HepG2 (cell line): ENCODE measurements around the gene PRR27. TPM values are rescaled to one million over a fixed set of nuclear protein-coding genes. Genes with fewer than 3 reads are reported as not detected.

ENCODE experiments used
- ATAC-seq: fragments of 200-7000 bp; cut with Tn5 transposase; 3 replicates; pipeline ENCODE4 v1.9.1; 2020; ENCODE audit warnings: mild to moderate bottlenecking, moderate library complexity
- BruUV-seq: library from RNA; stranded (reverse); fragments of 400-500 nt; replicated peaks from 2 replicates; lab custom pipeline; 2021; lab: Mats Ljungman, UMichigan
- CTCF ChIA-PET: fragments of 300-600 bp; formaldehyde crosslinking; extraction: SDS; loops from one replicate; lab custom pipeline; 2021; ENCODE audit warnings: low total read pairs, inconsistent platforms, low intra/inter-chr PET ratio; lab: Yijun Ruan, JAX
- POLR2A ChIA-PET: fragments of 350-600 bp; sonication (Branson Sonifier 250); formaldehyde crosslinking; loops from one replicate; lab custom pipeline; 2020; ENCODE audit warnings: antibody characterized with exemption, inconsistent platforms; lab: Yijun Ruan, JAX
- DNase-seq: peaks from one replicate; pipeline ENCODE4 v3.0.0-alpha.2; 2015; ENCODE audit warnings: low spot score
- FAIRE-seq: peaks from 3 replicates; lab custom pipeline; 2011; peaks lifted over from hg19 to GRCh38; lab: Jason Lieb, UNC
- H2AFZ ChIP-seq: one replicate; pipeline ENCODE4 v1.6.1; 2011; ENCODE audit warnings: low read length, inconsistent platforms
- H3K27ac ChIP-seq: fragments of 300-600 bp; 3 replicates; pipeline ENCODE4 v1.8.0; 2011; ENCODE audit warnings: mixed run types, mild to moderate bottlenecking, mixed read lengths, low read length, inconsistent platforms; ENCODE audit not compliant: insufficient read depth; ENCODE audit errors: extremely low read length
- H3K27me3 ChIP-seq, 2 experiments: fragments of 200-600 bp in 1 of 2; 2 replicates in 1 of 2; 3 replicates in 1 of 2; pipeline versions ENCODE4 v1.6.0 to v1.8.0; 2011; ENCODE audit warnings: low read length in 2 of 2, mild to moderate bottlenecking in 2 of 2, moderate library complexity in 2 of 2, inconsistent platforms in 1 of 2; ENCODE audit not compliant: insufficient read depth in 2 of 2, control insufficient read depth in 1 of 2
- H3K36me3 ChIP-seq, 2 experiments: fragments of 200-600 bp in 1 of 2; replicated peaks in 1 of 2; 2 replicates in 1 of 2; 3 replicates in 1 of 2; pipeline versions ENCODE4 v1.5.1 to v1.8.0; 2011; ENCODE audit warnings: low read length in 2 of 2, inconsistent platforms in 1 of 2; ENCODE audit not compliant: insufficient read depth in 2 of 2, control insufficient read depth in 1 of 2
- H3K4me1 ChIP-seq: 2 replicates; pipeline ENCODE4 v1.5.1; 2012; ENCODE audit warnings: low read length, inconsistent platforms; ENCODE audit not compliant: insufficient read depth
- H3K4me2 ChIP-seq: 2 replicates; pipeline ENCODE4 v1.6.0; 2011; ENCODE audit warnings: low read depth, low read length, inconsistent platforms
- H3K4me3 ChIP-seq, 3 experiments: fragments of 200-600 bp in 1 of 3; sonication (generic), shearing (Covaris generic) in 1 of 3; replicated peaks in 1 of 3; 2 replicates each; pipeline ENCODE4 v1.5.1; 2011 to 2016; ENCODE audit warnings: low read length in 3 of 3, inconsistent platforms in 2 of 3, low read depth in 2 of 3, mild to moderate bottlenecking in 2 of 3, control low read depth in 1 of 3, mixed read lengths in 1 of 3; ENCODE audit not compliant: insufficient read depth in 1 of 3
- H3K79me2 ChIP-seq: one replicate; pipeline ENCODE4 v1.6.1; 2011; ENCODE audit warnings: low read length, inconsistent platforms; ENCODE audit not compliant: insufficient read depth
- H3K9ac ChIP-seq: 2 replicates; pipeline ENCODE4 v1.6.0; 2011; ENCODE audit warnings: mild to moderate bottlenecking, low read depth, low read length, inconsistent platforms; ENCODE audit not compliant: insufficient read depth
- H3K9me3 ChIP-seq: 2 replicates; pipeline ENCODE4 v1.5.1; 2012; ENCODE audit warnings: mild to moderate bottlenecking, low read length
- H4K20me1 ChIP-seq: 2 replicates; pipeline ENCODE4 v1.6.0; 2011; ENCODE audit warnings: inconsistent platforms, mild to moderate bottlenecking, low read length, moderate library complexity; ENCODE audit not compliant: insufficient read depth
- KAT7 ChIP-seq: IDR thresholded peaks from 2 replicates; pipeline ENCODE4 v1.6.1; 2018; ENCODE audit warnings: borderline replicate concordance, missing compliant biosample characterization
- KLF12 ChIP-seq: sonication (generic); formaldehyde crosslinking; IDR thresholded peaks from 2 replicates; pipeline ENCODE4 v1.4.0; 2020; ENCODE audit warnings: missing genetic modification reagents, borderline replicate concordance
- MAFK ChIP-seq, 2 experiments: IDR thresholded peaks in 1 of 2; conservative IDR thresholded peaks in 1 of 2; 2 replicates each; pipeline ENCODE4 v1.6.1; 2011; ENCODE audit warnings: improper control_type of control experiment in 2 of 2, low read length in 2 of 2
- PPARG ChIP-seq: conservative IDR thresholded peaks from 2 replicates; pipeline ENCODE4 v1.6.1; 2016; ENCODE audit warnings: missing biosample characterization, missing genetic modification reagents
- ZNF382 ChIP-seq: sonication (generic); formaldehyde crosslinking; IDR thresholded peaks from 2 replicates; pipeline ENCODE4 v1.5.0; 2020; ENCODE audit warnings: missing genetic modification reagents, mild to moderate bottlenecking, borderline replicate concordance
- ZNF580 ChIP-seq: IDR thresholded peaks from 2 replicates; pipeline ENCODE4 v1.6.1; 2016; ENCODE audit warnings: low read depth, borderline replicate concordance
- ZNF652 ChIP-seq: IDR thresholded peaks from 2 replicates; pipeline ENCODE4 v1.6.1; 2016; ENCODE audit warnings: low read depth, borderline replicate concordance
- ZNF674 ChIP-seq: sonication (generic); formaldehyde crosslinking; IDR thresholded peaks from 2 replicates; pipeline ENCODE4 v1.5.0; 2020; ENCODE audit warnings: low read depth, mild to moderate bottlenecking, missing genetic modification reagents
- ZNF720 ChIP-seq: sonication (generic); formaldehyde crosslinking; IDR thresholded peaks from 2 replicates; pipeline ENCODE4 v1.4.0; 2020; ENCODE audit warnings: missing genetic modification reagents
- ZNF788 ChIP-seq: sonication (generic); formaldehyde crosslinking; IDR thresholded peaks from 2 replicates; pipeline ENCODE4 v1.5.0; 2020; ENCODE audit warnings: mild to moderate bottlenecking, missing genetic modification reagents, borderline replicate concordance
- WGBS: methylation state at CpG from one replicate; pipeline ENCODE4 v1.1.6; 2017; ENCODE audit warnings: low lambda C conversion rate; 5-methylcytosine and 5-hydroxymethylcytosine counted together
- in situ Hi-C: cut with HindIII; loops from 2 replicates; pipeline ENCODE4 v1.10.0; 2017; ENCODE audit warnings: low pct_unique_long_range_greater_than_20kb; ENCODE audit not compliant: extremely low pct_ligation_motif_present
- intact Hi-C: fragments of 100-400 bp; cut with micrococcal nuclease; formaldehyde crosslinking; loops from one replicate; pipeline ENCODE4 v1.10.0; 2022; ENCODE audit not compliant: unreplicated experiment
- polyA plus RNA-seq, 8 experiments: library from polyadenylated mRNA; depleted of rRNA in 3 of 8; stranded (reverse) in 7 of 8; unstranded in 1 of 8; fragments of >200 nt; fragmentation: Illumina TruSeq in 4 of 8; extraction: Trizol in 4 of 8; gene quantifications; 2 replicates each; pipeline versions ENCODE4 v1.2.1 to v1.2.3, GENCODE V29; 2011 to 2016; ENCODE audit warnings: low read depth in 4 of 8, missing spikeins in 1 of 8, mixed read lengths in 1 of 8; ENCODE audit not compliant: insufficient read depth in 1 of 8
- total RNA-seq, 5 experiments: library from RNA; depleted of rRNA; stranded (reverse); fragments of >200 nt; fragmentation: Illumina TruSeq; extraction: Trizol; gene quantifications; 2 replicates each; pipeline ENCODE4 v1.2.3, GENCODE V29; 2016; ENCODE audit warnings: low read depth in 1 of 5
- TF ChIP-seq, protein P1 (sequence below): sonication (generic); formaldehyde crosslinking; IDR thresholded peaks from 2 replicates; pipeline ENCODE4 v1.4.0; 2020; ENCODE audit warnings: mild to moderate bottlenecking, missing genetic modification reagents

Gene PRR27
- total and polyA plus RNA-seq, 2 of the 13 experiments (the other 11 are each of a cell fraction or from before 2014, with no cell fraction given): not detected

DNA sequence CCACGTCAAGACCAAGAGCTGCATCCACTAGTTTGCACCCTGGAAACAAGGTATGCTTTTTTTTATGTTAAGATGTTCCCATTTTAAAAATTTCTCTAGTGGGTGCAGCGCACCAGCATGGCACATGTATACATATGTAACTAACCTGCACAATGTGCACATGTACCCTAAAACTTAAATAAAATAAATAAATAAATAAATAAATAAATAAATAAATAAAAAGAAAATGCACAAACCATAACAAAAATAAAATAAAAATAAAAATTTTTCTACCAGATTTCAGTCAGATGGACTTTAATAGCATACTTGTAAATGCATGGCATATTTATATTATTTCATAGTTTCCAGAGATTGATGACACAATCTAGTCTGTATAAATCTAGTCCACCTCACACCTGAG, 1.9 kb upstream of the PRR27 start:
- POLR2A ChIA-PET: no interaction called here

More for the DNA sequence above, 1.9 kb upstream of the PRR27 start:
- Histone ChIP-seq H3K4me2 (no peak overlapping the region), H3K36me3 (no peaks in the 10 kb centered on the region), H3K9ac (no peak overlapping the region), H3K79me2 (no peaks in the 10 kb centered on the region)
- DNase-seq: no peak
- no peak for ATAC-seq
- TF ChIP-seq PPARG (CRISPR knock-in tag) (no peak), ZNF652 (no peak), ZNF788 (CRISPR knock-in tag) (no peak), ZNF382 (CRISPR knock-in tag) (no peak), KLF12 (CRISPR knock-in tag) (no peak), KAT7 (CRISPR knock-in tag) (no peak), ZNF580 (CRISPR knock-in tag) (no peak), ZNF674 (CRISPR knock-in tag) (no peak), MAFK (conservative IDR thresholded peaks at IDR 0.05 in 1 of 2, IDR thresholded peaks at IDR 0.05 in 1 of 2; ENCODE audit: low read length in 2 of 2) (no peak), ZNF720 (no peak)
- TF ChIP-seq, protein P1, sequence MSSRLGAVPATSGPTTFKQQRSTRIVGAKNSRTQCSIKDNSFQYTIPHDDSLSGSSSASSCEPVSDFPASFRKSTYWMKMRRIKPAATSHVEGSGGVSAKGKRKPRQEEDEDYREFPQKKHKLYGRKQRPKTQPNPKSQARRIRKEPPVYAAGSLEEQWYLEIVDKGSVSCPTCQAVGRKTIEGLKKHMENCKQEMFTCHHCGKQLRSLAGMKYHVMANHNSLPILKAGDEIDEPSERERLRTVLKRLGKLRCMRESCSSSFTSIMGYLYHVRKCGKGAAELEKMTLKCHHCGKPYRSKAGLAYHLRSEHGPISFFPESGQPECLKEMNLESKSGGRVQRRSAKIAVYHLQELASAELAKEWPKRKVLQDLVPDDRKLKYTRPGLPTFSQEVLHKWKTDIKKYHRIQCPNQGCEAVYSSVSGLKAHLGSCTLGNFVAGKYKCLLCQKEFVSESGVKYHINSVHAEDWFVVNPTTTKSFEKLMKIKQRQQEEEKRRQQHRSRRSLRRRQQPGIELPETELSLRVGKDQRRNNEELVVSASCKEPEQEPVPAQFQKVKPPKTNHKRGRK (CRISPR knock-in tag): no peak
- TF ChIP-seq, all 625 proteins: peak for 0
- no TSS peak for BruUV-seq
- in situ Hi-C loops: no loop called here
- no peaks in the 10 kb centered on the region for H4K20me1 ChIP-seq
- no peak overlapping the region for H2AFZ ChIP-seq
- intact Hi-C loops: no loop called here
- no peak overlapping the region for H3K27ac ChIP-seq
- no peak overlapping the region for H3K4me3 ChIP-seq
- no peak for FAIRE-seq
- WGBS: 93% methylated on average over 2 of the region's 2 CpGs
- H3K4me1 ChIP-seq: no peaks in the 10 kb centered on the region
- no peaks in the 10 kb centered on the region for H3K9me3 ChIP-seq
- CTCF ChIA-PET: no interaction called here
- H3K27me3 ChIP-seq: no peaks in the 10 kb centered on the region
